GM19395 (cell line): ENCODE data around the gene KLK10.

Source experiments
- ATAC-seq: cut with Tn5 transposase; IDR thresholded peaks from one replicate; pipeline ENCODE4 v1.9.1; 2021; ENCODE audit warnings: mild to moderate bottlenecking, moderate library complexity; ENCODE audit not compliant: unreplicated experiment

Gene KLK10

GRCh38 chr19:51026554-51026831, 7.0 kb upstream of the KLK10 start, which contains the start of gene KLK11:
Gene KLK11, minus strand, starts transcription at chr19:51026616. Its CDS starts 985 bp downstream, at chr19:51025631.
- no peak for ATAC-seq

GRCh38 chr19:51025809-51026553, 6.5 kb upstream of the KLK10 start:
- no peak for ATAC-seq

GRCh38 chr19:51025401-51025800, 5.9 kb upstream of the KLK10 start:
- ATAC-seq: no peak

DNA sequence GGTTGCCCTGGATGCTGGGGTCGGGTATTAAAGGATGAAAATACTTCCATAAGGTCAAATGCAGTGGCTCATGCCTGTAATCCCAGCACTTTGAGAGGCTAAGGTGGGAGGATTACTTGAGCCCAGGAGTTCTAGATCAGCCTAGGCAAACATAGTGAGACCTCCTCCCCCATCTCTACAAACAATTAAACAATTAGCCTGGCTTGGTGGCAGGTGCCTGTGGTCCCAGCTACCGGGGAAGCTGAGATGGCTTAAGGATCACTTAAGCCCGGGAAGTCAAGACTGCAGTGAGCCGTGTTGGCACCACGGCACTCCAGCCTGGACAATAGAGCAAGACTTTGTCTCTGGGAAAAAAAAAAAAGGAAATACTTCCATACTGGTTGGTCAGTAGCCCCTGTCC, 5.4 kb upstream of the KLK10 start:
- no peak for ATAC-seq

DNA sequence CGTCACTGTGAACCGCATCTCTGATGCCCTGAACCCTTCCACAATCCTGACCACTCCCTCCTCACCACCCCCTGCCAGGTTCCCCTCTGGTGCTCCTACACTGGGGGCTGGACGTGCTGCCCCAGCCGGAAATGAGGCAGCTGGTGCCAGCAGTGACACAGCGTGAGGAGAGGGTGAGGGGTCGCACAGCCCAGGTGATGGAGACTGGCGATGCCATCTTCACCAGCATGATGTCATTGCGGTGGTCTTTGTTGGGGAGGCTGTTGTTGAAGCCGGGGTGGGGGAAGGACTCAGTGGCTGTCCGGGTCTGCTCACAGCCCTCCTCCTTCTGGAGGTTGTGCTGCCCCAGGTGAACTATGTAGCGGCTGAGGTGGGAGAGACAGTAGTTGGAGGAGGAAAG, 4.4 kb upstream of the KLK10 start:
- ATAC-seq: no peak

DNA sequence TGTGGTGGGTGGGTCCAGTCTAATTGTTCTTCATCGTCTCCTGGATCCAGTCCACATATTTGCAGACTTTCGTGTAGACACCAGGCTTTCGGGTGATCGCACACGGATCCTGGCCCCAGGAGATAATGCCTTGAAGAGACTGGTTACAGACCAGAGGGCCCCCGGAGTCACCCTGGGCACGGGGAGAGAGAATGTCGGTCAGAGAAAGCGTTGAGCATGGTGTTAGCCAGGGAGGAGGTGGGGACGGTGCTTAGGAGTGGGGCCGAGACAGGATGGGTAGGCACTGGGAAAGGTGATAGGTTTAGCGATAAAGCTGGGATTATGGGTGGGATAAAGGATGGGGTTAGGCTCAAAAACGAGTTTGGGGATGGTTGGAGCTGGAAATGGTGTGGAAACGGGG, 3.0 kb upstream of the KLK10 start:
- ATAC-seq: no peak

GRCh38 chr19:51020988-51021651, 1.6 kb upstream of the KLK10 start:
- ATAC-seq: no peak

DNA sequence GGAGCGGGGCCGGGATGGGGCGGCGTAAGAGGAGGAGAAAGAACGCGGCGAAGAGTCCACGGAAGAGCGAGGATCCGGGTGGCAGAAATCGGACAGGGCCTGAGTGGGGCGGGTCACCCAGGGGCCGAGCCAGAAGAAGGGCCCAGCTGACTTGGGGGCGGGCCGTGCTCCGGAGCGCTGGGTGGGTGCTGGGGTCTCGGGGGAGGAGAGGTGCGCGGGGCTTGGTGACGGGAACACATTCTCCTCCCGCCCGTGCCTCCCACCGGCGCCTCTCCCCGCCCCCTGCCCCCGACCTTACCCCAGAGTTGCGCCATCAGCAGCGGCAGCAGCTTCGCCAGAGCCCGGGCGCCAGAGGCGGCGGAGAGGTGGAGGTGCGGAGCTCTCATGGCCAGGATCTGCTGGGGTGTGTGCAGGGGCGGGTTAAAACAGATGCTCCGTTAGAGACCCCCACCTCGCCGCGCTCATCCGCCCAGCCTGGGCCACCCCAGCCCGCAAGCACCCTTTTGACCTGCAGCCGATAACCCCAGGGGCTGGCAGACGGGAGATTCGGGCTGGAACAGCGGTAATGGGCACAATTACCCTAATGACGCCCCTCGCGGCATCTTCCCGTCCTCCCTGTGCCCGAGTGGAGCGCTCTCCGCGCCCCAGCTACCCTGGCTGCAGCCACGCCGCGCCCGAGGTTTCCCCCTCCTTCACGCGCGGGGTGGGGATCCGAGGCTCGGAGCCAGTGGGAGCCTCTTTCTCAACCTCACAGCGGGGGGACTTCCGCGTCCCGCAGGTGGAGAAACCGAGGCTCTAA, 565 bp downstream of the KLK10 start:
- no peak for ATAC-seq

- no peak for ATAC-seq
Observed at GRCh38 chr19:51016798-51017683, 2.5 kb downstream of the KLK10 start.

- no peak for ATAC-seq
Observed at GRCh38 chr19:51015691-51016267, 3.7 kb downstream of the KLK10 start.

GRCh38 chr19:51014242-51014641, 5.3 kb downstream of the KLK10 start:
- ATAC-seq: no peak

- ATAC-seq: no peak
Observed at GRCh38 chr19:51012661-51013190, 6.8 kb downstream of the KLK10 start.

GRCh38 chr19:51010066-51010795, 9.3 kb downstream of the KLK10 start:
- ATAC-seq: no peak

GRCh38 chr19:51009061-51009891, 10.2 kb downstream of the KLK10 start:
- ATAC-seq: no peak

DNA sequence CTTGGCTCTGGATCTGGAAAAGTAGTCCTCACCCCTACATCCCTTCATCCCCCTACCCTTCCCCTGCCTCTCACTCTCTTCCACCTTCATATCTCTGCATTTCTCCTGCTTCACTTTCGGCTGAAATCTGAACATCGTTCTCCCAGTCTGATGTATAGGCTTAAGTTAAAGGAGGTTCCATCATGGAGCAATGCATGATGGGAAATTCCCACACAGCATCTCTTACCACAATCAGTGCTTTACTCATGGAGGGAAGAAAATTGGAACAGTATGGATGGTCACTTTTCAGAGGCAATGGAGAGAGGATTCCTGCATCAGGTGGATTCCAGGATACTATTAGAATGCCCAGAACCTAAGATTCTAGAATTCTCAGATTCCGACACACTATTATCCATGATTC, 12.0 kb downstream of the KLK10 start:
- no peak for ATAC-seq

- no peak for ATAC-seq
Observed at GRCh38 chr19:51006406-51006805, 13.1 kb downstream of the KLK10 start.

GRCh38 chr19:51005248-51005647, 14.3 kb downstream of the KLK10 start:
- no peak for ATAC-seq

- ATAC-seq: no peak
Observed at GRCh38 chr19:51003316-51003715, 16.2 kb downstream of the KLK10 start.
